SH-SY5Y (cell line): ENCODE data around the gene TCEAL1.

Experiments
- GATA2 ChIP-seq: IDR thresholded peaks from 2 replicates; pipeline ENCODE4 v1.6.1; 2011; ENCODE audit warnings: mild to moderate bottlenecking, low read depth, low read length
- GATA3 ChIP-seq: IDR thresholded peaks from 2 replicates; pipeline ENCODE4 v1.6.1; 2011; ENCODE audit warnings: low read depth, mild to moderate bottlenecking, low read length, moderate library complexity

Gene TCEAL1

GRCh38 chrX:103663981-103664762, 35.4 kb downstream of the TCEAL1 start:
- TF ChIP-seq GATA3 (no peak), GATA2 (no peak)

- TF ChIP-seq GATA2 (peak; percentile 11; the same call in 1 of the 2 replicates), GATA3 (no peak)
Observed at GRCh38 chrX:103666202-103667107, 37.7 kb downstream of the TCEAL1 start.

- no peak for TF ChIP-seq GATA2
- no peak for TF ChIP-seq GATA3
Observed at GRCh38 chrX:103669745-103670144, 41.0 kb downstream of the TCEAL1 start.

GRCh38 chrX:103674531-103675454, 46.0 kb downstream of the TCEAL1 start:
- TF ChIP-seq GATA3, result no peak
- TF ChIP-seq GATA2, result no peak

GRCh38 chrX:103678199-103678993, 49.6 kb downstream of the TCEAL1 start:
- TF ChIP-seq GATA2, result no peak
- no peak for TF ChIP-seq GATA3
